HG03066 (cell line): ENCODE data around the gene PLXNA2.

Experiments used
- ATAC-seq: cut with Tn5 transposase; IDR thresholded peaks from one replicate; pipeline ENCODE4 v1.9.1; 2021; ENCODE audit warnings: low read depth; ENCODE audit not compliant: unreplicated experiment

PLXNA2 gene

DNA sequence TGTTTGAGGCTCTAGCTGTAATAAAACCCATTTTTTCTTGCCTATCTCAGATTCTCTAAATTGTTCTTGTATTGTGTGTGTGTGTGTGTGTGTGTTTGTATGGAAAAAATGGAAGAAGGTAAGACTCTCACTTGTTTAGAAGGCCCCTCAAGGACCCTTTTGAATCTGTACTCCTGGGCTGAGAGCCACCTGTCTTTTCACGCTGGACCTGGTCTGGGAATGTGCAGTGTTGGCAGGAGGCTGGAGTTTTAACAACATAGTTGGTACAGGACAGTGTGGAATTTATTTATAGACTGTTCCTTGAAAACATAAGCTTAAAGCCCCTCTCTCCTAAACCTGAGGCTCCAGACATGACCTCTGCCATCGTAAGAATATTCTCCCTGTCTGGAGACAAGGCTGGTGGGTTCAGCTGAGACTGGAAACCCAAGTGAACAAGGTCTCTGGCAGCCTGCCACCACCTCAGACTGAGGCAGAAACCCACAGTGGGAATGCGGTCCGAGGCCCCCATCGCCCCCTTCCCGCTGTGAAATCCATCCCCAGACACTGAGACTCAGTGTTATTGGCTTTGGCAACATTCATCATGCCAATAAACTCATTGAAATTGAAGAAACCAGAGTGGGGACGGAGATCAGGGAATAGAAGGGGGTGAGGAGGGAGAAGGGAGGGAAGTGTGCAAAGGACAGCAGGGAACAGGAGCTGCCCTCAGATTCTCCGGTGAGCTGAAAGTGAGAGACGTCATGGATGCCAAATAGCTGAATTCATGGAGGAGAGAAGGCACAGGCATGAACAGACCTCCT lies 24.6 kb upstream of the PLXNA2 start:
- ATAC-seq = no peak

DNA sequence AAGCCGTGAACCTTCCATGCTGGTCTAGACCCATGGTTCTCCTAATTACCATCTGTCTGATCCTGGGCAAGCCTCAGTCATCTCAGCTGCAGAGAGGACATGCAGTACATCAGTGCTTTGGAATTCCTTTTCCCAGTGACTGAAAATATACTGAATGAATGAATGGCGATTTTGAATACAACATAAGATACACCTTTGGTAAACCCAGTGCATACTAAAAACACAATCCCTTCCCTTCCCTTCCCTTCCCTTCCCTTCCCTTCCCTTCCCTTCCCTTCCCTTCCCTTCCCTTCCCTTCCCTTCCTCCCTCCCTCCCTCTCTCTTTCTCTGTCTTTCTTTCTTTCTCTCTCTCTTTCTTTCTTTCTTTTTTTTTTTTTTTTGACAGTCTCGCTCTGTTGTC lies 21.3 kb upstream of the PLXNA2 start:
- no peak for ATAC-seq

DNA sequence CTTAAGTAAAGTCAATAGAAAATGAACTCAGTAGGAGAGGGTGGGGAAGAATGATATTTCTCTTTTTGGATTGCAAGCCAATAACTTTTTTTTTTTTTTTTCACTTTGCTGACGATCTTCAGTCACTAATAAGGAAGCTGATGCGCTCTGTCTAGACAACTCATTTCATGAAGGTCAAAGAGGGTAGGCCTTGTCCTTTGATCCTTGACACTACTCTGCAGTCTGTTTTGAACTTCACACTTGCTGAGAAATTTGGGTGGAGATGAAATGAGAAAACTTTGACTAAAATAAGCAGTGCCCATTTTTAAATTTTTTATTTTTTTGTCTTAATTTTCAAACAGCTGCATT lies 20.9 kb upstream of the PLXNA2 start:
- no peak for ATAC-seq

DNA sequence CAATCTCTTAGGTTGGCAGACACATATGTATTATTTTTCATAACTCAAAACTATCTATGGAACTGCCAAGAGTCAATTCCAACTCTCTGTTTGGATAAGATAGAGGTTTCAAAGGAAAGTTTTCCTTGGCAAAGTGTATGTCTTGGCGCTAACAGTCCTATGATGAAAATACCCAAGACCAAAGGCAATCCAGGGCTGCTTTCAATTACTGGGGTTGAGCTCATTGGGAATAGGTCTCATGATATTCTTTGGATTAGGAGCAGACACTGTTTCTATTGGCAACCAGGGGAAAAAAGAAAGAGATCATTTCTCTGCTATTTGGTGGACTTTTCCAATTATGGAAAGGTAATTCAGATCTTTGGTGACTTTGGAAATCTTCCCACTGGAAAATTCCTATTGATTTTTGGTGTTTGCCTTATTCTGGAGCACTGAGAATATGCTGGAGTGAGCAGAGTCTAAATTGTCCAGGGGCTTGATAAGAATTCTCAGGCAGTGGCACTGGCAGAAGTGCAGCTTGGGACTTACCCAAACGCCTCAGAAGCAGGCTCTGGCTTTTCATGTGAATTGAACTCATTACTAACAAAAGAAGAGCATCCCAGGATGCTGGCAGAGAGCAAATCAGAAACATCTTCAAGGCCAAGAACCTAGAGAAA lies 20.4 kb upstream of the PLXNA2 start:
- ATAC-seq = no peak

DNA sequence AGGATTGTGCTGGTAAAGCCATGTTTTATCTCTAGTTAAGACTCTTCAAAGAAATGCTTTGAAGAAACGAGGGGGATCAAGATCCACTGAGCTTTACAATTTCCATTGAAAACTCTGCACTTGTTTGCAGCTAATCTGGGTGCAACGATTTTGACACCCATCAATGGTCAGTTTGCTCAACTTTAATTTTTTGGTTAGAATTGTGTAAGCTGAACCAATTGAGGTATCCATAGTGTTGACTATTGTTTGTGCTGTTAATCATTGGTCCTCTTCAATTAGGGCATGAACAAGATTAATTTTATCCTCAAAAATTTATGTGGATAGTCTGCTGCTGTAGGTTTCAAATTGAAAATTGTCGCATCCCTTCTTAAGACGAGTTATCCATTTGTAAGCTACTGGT lies 17.7 kb upstream of the PLXNA2 start:
- no peak for ATAC-seq

DNA sequence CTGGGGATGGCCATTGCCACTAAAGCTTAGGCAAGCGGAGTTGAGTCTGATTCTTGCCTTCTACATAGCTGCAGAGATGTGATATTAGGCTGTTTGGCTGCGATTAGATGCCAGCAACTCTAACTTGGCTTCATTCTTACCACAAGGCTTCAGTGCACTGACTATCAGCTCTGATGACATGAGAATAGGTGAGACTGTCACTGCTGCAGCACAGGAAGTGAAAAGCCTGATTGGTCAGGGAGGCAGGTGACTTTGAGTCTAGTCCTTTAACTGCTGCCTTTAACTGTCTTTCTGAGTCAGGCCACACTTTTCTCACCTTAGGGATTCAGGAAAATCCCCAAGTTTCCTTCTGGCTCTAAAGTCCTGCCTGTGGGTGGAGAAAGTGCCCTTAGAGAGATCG lies 14.1 kb upstream of the PLXNA2 start:
- ATAC-seq = no peak

DNA sequence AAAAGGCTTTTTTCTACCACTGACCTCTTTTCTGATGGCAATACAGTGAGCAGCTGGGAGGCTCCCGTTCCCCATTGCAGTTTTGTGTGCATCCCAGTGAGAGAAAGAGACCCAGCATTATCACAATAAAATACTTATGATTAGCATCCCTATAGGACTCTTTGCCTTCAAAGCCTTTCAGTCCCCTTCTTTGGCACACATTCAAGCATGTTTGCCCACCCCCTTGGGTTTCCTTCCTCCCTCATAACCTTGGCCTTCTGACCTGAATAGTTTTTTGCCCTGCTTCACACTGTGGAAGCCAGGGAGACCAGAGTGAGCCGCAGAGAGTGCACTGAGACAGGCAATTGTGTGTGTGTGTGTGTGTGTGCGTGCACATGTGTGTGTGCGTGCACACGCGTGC lies 13.2 kb upstream of the PLXNA2 start:
- ATAC-seq = no peak

DNA sequence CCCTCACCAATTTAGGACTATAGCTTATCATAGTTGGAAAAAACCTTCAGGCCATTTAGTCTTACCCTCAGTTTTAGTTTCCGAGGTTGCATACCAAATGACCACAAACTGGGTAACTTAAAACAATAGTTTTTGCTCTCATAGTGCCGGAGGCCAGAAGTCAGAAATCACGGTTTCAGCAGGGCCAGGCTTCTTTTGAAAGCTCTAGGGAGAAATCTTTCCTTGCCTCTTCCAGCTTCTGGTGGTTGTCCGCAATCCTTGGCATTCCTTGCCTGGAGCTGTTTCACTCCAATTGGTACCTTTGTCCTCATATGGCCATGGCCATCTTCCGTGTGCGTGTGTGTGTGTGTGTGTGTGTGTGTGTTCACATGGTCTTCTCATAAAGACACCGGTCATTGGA lies 12.4 kb upstream of the PLXNA2 start:
- ATAC-seq = no peak

DNA sequence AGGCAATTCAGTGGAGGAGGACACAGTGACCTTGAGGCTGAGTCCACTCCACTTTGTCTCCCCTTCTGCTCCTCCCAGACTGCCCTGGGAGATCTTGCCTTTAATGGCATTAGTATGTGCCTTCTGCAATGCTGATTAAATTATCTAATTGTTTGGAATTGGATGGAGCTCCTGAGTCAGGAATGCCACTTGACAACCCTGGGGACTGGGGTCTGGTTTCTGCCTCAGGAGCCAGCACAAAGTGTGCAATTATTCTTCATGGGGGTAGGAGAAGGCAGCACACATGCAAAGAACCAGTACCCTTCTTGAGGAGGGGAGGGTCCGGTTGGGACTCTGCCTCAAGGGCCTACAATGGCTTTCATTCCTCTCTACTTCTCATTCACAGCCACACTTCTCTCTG lies 11.9 kb upstream of the PLXNA2 start:
- ATAC-seq = no peak

DNA sequence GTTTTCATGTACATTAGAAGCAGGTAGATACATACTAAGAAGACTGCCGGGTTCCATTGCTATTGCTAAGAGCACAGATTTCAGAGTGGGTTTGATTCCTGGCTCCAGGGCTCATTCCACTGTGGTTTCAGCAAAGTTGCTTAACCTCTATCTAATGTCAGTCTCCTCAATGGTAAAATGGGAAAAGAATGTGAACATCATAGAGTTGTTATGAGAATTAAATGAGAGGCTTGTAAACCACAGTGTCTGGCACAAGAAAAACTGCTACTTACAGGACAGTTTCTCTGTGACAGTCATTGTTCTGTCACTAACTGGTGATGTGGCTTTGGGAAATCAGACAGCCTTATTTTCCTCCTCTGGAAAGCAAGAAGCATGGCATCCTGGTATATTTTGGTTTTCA lies 10.7 kb upstream of the PLXNA2 start:
- no peak for ATAC-seq

DNA sequence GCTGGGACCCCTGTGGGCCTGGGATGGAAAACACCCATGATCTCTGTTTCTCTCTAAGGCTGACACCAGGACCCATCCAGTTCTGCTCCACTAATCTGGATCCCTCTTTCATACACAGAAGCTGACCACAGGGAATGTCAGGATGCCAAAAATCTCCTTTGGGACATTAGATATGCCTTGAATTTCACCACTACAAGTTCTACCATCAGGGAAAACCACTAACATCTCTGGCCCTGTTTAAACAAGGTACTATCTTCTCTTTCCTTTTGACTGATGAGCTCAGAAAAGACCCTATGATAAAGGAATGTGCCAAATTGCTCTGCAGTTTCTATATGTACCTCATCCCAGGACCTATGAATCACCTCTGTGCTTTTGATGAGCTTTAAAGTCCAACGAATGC lies 10.2 kb upstream of the PLXNA2 start:
- no peak for ATAC-seq

DNA sequence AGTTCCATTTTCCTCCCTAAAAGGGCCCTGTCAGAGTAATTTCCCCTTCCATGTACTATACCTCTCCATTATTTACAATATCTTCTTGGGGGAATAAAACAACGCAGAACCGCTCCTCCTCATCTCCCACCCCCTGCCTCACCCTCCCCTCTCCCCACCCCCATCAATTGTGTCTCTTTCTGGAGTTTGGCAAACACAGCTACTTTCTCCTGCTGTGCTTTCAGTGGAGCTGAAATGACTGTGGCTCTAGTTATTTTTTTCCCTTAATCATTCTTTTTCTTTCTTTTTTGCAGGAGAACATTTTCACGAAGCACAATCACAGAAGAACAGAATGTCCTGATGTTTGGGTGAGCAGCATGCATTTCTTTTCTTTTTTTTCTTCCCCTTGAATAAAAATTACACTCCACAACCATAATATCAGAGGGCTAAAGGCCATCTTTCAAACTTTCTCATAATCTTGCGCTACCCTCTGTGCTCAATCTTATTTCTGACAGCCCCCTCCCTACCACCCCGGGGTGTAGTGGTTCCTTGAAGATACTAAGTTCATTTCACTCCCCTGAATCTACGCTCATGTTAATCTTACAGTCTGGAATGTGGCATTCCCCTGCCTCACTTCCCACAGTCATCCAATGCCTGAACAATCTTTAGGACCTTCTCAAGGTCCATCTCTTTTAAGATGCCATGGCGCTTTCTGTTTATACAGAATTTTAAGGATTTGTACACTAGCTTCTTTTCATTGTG lies 8.8 kb upstream of the PLXNA2 start:
- no peak for ATAC-seq

DNA sequence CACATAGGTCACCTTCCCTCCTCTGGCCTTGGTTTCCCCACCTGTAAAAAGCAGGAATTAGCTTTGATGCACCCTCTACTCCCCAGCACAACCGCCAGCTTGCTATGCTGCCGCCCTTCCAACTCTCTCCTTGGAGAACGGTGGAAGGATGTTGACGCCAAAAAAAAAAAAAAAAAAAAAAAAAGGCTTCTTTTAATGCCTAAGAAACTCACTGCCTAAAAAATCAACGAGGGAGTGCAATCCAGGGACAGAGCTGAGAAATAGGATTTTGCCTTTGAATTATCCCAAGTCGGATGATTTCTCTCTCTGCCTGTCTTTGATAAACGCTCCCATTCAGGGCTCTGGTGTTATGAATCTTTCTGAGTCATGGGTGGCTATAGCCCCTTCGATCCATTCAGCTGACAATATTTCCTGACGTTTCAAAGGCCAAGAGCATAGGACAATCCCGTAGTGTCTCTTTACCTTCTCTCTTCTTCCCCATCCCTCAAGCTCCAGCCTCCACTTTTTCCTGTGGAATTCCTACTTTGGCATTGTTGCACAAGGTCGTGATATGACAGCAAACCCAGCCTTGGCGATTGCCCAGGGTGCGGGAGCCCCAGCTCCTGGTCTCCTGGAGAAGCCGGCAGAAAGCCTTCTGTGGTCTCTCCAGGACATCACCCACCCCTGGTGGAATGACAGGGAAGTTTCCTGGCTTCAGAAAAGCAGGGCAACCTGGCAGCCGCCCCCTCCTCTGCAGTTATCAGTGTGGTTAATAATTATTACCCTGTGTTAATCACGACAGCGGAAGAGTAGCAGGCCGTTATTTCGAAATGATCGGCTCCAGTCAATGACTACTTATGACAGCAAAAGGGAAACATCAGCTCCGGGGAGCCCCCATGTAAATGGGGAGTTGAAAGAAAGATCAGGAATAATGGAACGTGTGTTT lies 8.0 kb upstream of the PLXNA2 start:
- no peak for ATAC-seq

DNA sequence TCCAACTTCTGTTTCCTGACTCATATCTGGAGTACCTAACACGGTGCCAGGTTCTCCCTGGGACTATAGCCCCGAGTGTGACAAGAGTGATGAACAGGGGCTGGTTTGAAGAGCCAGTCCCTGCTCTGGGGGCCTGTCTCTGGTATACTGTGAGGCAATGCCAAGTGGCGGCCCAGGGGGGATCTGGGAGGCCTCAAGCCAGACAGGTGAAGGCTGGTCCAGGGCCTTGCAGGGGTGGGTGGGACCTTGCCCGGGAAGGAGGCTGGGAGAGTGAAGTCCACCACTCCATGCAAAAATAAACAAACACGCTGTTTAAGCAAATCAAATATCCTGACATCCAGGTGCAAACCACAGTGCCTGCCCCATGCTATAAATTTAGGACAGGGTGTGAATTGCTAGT lies 6.8 kb upstream of the PLXNA2 start:
- no peak for ATAC-seq

DNA sequence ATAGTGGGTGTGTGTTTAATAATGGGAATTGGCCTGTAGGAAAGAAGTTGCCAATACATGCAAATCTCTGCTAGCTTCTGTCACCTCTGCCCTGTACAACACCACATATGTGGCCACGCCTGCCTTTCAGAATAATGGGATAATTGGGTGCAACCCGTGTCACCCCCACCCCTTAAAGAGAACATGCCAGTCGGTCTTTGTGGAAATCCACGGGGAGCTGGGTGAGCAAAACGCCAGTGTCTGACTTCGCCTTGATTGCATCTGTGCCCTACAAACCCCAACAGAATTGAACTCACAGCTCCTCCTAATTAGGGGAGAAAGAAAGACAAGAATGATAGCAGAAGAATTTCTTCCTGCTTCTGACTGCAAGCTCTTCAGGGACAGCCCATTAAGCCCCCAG lies 6.4 kb upstream of the PLXNA2 start:
- ATAC-seq = no peak

DNA sequence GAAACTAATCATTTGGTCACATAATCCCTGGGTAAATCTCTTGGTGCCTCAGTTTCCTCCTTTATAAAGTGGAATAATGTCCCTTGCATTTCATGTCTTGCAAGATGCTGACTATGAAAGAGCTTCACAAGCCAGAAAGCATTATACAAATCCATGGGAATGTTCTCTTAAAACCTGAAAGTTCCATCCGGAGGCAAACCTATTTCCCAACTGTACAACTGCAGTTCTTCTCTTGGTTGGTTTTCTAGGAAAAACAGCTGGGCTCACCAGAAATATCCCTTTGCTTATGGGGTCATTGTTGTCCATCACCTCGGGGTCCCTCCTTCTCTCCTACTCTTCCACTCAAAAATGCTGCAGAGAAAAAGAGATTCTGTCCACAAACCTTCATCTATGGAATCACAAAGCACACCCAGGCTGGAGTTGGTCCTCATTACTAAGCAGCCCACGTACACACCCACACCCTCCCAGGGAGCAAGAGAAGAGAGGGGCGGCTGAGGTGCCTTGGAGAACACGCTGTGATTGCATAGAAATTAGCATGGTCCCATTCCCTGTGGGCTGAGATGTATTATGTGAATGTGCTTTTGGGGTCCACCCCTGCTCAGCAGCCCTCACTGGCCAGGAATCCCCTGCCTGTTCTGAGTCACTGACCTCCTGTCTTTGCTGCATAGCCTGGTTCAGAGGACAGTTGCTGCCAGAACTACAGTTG lies 5.0 kb upstream of the PLXNA2 start:
- ATAC-seq = no peak

DNA sequence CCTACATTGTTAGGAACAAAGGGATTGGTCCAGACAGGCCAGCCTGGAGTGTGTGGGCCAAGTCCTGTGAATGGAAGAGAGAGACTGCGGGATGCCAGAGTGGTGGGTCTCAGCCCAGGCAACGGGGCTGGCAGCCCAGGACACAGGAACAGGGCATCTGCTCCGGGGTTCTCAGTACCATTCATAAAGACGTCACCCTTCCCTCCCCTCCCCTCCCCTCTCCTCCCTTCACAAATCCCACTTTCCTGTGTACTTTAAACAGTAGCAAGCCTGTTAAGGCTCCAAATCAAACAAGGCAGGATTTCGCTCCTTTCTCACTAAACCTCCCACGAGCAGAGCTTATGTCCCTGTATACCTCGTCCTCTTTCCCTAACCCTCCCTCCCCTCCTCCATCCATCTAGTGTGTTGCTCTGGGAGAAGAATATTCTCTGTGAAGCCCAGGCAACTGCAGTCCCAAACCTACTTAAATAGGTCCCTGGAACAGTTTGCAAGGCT lies 4.2 kb upstream of the PLXNA2 start:
- ATAC-seq = no peak

DNA sequence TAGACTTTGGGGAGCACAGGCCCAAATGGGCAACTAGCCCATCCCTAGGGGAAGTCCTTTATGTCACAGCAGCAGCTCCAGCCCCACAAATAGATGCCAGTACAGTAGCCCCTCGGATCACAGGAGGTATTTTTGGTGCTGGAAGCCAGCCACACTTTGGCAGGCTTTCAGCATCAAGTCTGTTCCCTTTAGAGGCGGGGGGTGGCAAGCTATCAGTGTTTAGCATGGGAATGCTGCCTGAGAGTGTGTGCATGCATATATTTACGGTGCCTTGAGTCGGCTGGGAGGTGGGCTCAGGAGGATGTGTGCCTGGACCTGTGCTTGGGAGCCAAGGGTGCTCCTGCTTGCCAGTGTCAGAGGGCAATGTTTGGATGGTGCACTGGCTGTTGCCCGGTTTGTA lies 3.5 kb upstream of the PLXNA2 start:
- no peak for ATAC-seq

DNA sequence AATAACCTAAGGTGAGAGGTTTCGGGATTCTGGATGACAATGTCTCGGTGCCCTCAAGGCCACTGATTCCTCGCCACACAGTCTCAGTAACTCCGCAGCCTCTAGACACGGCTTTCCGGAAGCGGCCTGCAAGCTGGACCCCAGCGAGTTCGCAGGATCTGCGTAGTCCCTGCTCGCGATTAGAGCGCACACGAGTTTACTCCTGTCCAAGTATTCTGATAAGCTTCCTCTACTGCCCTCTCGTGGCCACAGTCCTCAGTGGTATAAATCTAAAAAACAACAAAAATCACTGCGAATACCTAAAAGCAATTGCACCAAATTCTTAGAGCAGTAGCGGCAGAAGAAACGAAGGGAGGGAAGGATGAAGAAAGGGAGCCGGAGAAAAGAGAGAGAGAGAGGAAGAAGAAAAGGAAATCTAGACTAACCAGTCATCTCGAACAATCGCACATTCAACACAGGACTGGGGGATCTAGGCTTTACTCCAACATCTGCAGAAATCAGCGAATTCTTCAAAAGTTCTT lies 1.1 kb upstream of the PLXNA2 start:
- peak; percentile 70 for ATAC-seq

DNA sequence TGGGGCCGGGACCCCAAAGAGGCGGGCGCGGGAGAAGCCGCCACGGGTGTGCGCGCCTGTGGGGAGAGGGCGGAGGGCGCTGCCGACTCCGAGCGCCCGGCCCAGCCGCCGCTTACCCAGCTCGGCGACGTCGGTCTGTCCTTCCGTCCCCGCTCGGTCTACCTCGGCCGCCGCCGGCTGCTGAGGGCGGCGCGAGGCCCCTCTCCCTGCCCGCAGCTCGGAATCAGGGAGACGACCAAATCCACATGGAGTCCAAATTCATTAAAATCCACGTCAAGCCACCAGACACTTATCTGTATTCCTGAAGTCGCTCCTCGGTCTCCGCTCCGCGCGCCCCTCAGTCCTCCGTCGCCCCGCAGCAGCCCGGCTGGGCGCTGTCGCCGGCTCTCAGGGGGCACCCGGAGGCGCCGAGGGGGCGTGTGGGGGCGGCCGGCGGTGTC lies 637 bp downstream of the PLXNA2 start:
- ATAC-seq = no peak
